ENCODE measurements around the gene HP1BP3. TPM values are rescaled to one million over a fixed set of nuclear protein-coding genes. Genes with fewer than 3 reads are reported as not detected.

HP1BP3 gene
- total RNA-seq, 4 donors from 2014 or later, result 153 to 294 (median 168) TPM

DNA sequence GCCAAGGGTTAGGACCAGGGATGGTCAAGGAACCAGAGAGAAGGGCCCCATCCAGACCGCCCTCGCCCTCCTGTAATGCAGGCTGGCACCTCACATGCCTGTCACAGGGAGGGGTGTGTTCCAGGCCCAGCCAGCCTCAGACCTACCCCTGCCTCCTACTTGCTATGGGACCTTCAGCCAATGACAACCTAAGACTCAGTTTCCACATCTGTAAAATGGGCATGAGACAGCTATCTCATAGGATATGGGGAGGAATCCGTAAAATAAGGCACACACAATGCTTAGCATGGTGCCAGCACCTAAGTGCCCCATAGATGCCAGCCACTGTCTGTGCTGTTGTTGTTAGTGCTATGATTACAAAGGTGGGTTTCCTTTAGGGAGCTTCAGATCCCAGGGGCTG lies 77.2 kb downstream of the HP1BP3 start:
- no peak overlapping the region for H3K27ac ChIP-seq
- no peak overlapping the region for H3K4me3 ChIP-seq
- WGBS, result 100% methylated on average over 3 of the region's 3 CpGs
- H3K36me3 ChIP-seq, result no peaks in the 10 kb centered on the region
- no peak for TF ChIP-seq CTCF (IDR thresholded peaks at IDR 0.05)
- TF ChIP-seq POLR2A (IDR thresholded peaks at IDR 0.05), result no peak
- no peak for TF ChIP-seq POLR2AphosphoS5 (IDR thresholded peaks at IDR 0.05)
- no peak for TF ChIP-seq EP300 (IDR thresholded peaks at IDR 0.05)
- DNase-seq (ENCODE audit: low spot score in 2 of 2), result no peak
- H3K9me3 ChIP-seq, result no peaks in the 10 kb centered on the region
- H3K4me1 ChIP-seq, result no peaks in the 10 kb centered on the region
- peaks cover 1% of the 10 kb centered on the region for H3K27me3 ChIP-seq

GRCh38 chr1:20708891-20709290 lies 78.2 kb downstream of the HP1BP3 start:
- WGBS, result 92% methylated on average over 5 of the region's 5 CpGs
- no peak overlapping the region for H3K4me3 ChIP-seq

DNA sequence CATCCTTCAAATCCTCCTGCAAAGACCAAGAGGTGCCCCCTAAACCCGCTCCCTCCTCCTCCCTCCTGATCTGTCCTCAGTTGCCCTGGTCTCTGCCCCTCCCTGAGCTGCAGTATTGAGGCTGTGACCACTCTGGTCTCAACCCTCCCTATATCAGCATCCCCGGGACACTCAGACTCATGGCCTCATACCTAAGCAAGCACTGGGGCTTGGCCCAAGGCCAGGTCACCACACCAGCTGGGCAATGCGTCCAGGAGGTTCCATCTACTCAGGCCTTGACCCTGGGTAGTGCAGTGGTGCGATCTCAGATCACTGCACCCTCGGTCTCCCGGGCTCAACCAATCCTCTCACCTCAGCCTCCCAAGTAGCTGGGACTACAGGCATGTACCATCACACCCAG lies 79.0 kb downstream of the HP1BP3 start:
- WGBS, result 89% methylated on average over 6 of the region's 6 CpGs
- Histone ChIP-seq H3K4me1 (no peaks in the 10 kb centered on the region), H3K36me3 (no peaks in the 10 kb centered on the region), H3K4me3 (no peak overlapping the region), H3K9me3 (no peaks in the 10 kb centered on the region), H3K27me3 (no peaks in the 10 kb centered on the region), H3K27ac (no peak overlapping the region)
- no peak for DNase-seq (ENCODE audit: low spot score in 2 of 2)
- TF ChIP-seq POLR2AphosphoS5 (IDR thresholded peaks at IDR 0.05), result no peak
- TF ChIP-seq CTCF (IDR thresholded peaks at IDR 0.05), result no peak
- no peak for TF ChIP-seq EP300 (IDR thresholded peaks at IDR 0.05)
- no peak for TF ChIP-seq POLR2A (IDR thresholded peaks at IDR 0.05)

More at GRCh38 chr1:20708891-20709290, 78.2 kb downstream of the HP1BP3 start:
- H3K4me1 ChIP-seq, result no peaks in the 10 kb centered on the region
- no peaks in the 10 kb centered on the region for H3K36me3 ChIP-seq
- H3K27ac ChIP-seq, result no peak overlapping the region
- no peaks in the 10 kb centered on the region for H3K9me3 ChIP-seq
- DNase-seq (ENCODE audit: low spot score in 2 of 2), result no peak
- H3K27me3 ChIP-seq, result no peaks in the 10 kb centered on the region
- TF ChIP-seq CTCF (IDR thresholded peaks at IDR 0.05) (no peak), EP300 (IDR thresholded peaks at IDR 0.05) (no peak)

DNA sequence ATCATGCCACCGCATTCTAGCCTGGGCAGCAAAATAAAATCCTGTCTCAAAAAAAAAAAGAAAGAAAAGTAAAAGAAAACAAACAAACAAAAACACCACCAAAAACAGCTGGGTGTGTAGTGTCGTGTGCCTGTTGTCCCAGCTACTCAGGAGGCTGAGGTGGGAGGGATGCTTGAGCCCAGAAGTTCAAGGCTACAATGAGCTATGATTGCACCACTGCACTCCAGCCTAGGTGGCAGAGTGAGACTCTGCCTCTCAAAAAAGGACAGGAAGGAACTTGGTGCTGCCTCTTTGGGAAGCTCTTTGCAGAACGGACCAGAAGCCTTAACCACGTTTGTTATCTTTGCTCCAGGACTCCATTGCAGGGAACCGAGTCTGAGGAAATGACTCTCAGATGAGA lies 80.3 kb downstream of the HP1BP3 start:
- TF ChIP-seq CTCF (IDR thresholded peaks at IDR 0.05) (no peak), EP300 (IDR thresholded peaks at IDR 0.05) (no peak), POLR2A (IDR thresholded peaks at IDR 0.05) (no peak), POLR2AphosphoS5 (IDR thresholded peaks at IDR 0.05) (no peak)
- H3K27ac ChIP-seq, result no peak overlapping the region
- WGBS, result 58% methylated on average over 5 of the region's 5 CpGs

GRCh38 chr1:20705203-20705755 lies 81.8 kb downstream of the HP1BP3 start:
- no peak for DNase-seq (ENCODE audit: low spot score in 2 of 2)
- H3K27ac ChIP-seq, result no peak overlapping the region
- H3K27me3 ChIP-seq, result no peaks in the 10 kb centered on the region
- no peaks in the 10 kb centered on the region for H3K36me3 ChIP-seq
- H3K4me1 ChIP-seq, result no peaks in the 10 kb centered on the region
- 86% methylated on average over 15 of the region's 15 CpGs for WGBS
- no peak for TF ChIP-seq POLR2AphosphoS5 (IDR thresholded peaks at IDR 0.05)
- no peak for TF ChIP-seq CTCF (IDR thresholded peaks at IDR 0.05)
- no peak for TF ChIP-seq EP300 (IDR thresholded peaks at IDR 0.05)
- no peak for TF ChIP-seq POLR2A (IDR thresholded peaks at IDR 0.05)
- no peak overlapping the region for H3K4me3 ChIP-seq
- no peaks in the 10 kb centered on the region for H3K9me3 ChIP-seq

More for the DNA sequence above, 80.3 kb downstream of the HP1BP3 start:
- Histone ChIP-seq H3K4me1 (no peaks in the 10 kb centered on the region), H3K4me3 (no peak overlapping the region), H3K36me3 (no peaks in the 10 kb centered on the region), H3K27me3 (no peaks in the 10 kb centered on the region), H3K9me3 (no peaks in the 10 kb centered on the region)
- no peak for DNase-seq (ENCODE audit: low spot score in 2 of 2)

All from suprapubic skin (tissue), 4 donors.